GM23338 (cell line): ENCODE data around the gene TMEM131L. TPM values are rescaled to one million over a fixed set of nuclear protein-coding genes. Genes with fewer than 3 reads are reported as not detected.

Source experiments
- ATAC-seq: fragments of 200-7000 bp; cut with Tn5 transposase; 3 replicates; pipeline ENCODE4 v1.9.1; 2020
- DNase-seq: peaks from one replicate; pipeline ENCODE4 v3.0.0-alpha.2; 2015; ENCODE audit warnings: low spot score
- H2AFZ ChIP-seq: fragments of 200-600 bp; sonication (generic); 2 replicates; pipeline ENCODE4 v1.8.0; 2016; ENCODE audit warnings: antibody characterized with exemption, mild to moderate bottlenecking, moderate library complexity
- H3F3A ChIP-seq: fragments of 200-600 bp; sonication (generic); replicated peaks from 2 replicates; pipeline ENCODE4 v1.8.0; 2017; ENCODE audit warnings: antibody characterized with exemption, mixed run types, low read depth
- H3K27ac ChIP-seq: fragments of 200-600 bp; sonication (generic); 2 replicates; pipeline ENCODE4 v1.6.1; 2016; ENCODE audit warnings: low read depth
- H3K27me3 ChIP-seq: fragments of 200-600 bp; sonication (generic); 2 replicates; pipeline ENCODE4 v1.8.0; 2016; ENCODE audit warnings: mild to moderate bottlenecking, mixed run types, moderate library complexity; ENCODE audit not compliant: insufficient read depth
- H3K36me3 ChIP-seq: fragments of 200-600 bp; sonication (generic); 2 replicates; pipeline ENCODE4 v1.8.0; 2016; ENCODE audit warnings: mild to moderate bottlenecking; ENCODE audit not compliant: insufficient read depth
- H3K4me1 ChIP-seq: fragments of 200-600 bp; sonication (generic); 2 replicates; pipeline ENCODE4 v1.8.0; 2016; ENCODE audit warnings: mild to moderate bottlenecking, moderate library complexity; ENCODE audit not compliant: insufficient read depth
- H3K4me2 ChIP-seq: fragments of 200-600 bp; sonication (generic); 2 replicates; pipeline ENCODE4 v1.7.1; 2017; ENCODE audit warnings: mixed run types
- H3K4me3 ChIP-seq: fragments of 200-600 bp; sonication (generic); 2 replicates; pipeline ENCODE4 v1.6.1; 2016; ENCODE audit warnings: mixed run types
- H3K79me2 ChIP-seq: fragments of 200-600 bp; sonication (generic); replicated peaks from 2 replicates; pipeline ENCODE4 v1.8.0; 2017; ENCODE audit warnings: mild to moderate bottlenecking; ENCODE audit not compliant: insufficient read depth
- H3K9me2 ChIP-seq: fragments of 200-600 bp; sonication (generic); 2 replicates; pipeline ENCODE4 v1.8.0; 2017; ENCODE audit not compliant: insufficient read depth
- H4K20me1 ChIP-seq: fragments of 200-600 bp; sonication (generic); replicated peaks from 2 replicates; pipeline ENCODE4 v1.8.0; 2017; ENCODE audit warnings: mild to moderate bottlenecking; ENCODE audit not compliant: insufficient read depth
- H3K27ac Mint-ChIP-seq: 2 replicates; pipeline ENCODE4 v1.8.0; 2020; ENCODE audit warnings: inconsistent platforms, mild to moderate bottlenecking, moderate library complexity, mixed read lengths
- H3K27me3 Mint-ChIP-seq: 3 replicates; pipeline ENCODE4 v1.8.0; 2022; ENCODE audit warnings: low read depth, mild to moderate bottlenecking, moderate library complexity, mixed read lengths, inconsistent platforms; ENCODE audit not compliant: insufficient read depth, poor library complexity
- H3K36me3 Mint-ChIP-seq: 3 replicates; pipeline ENCODE4 v1.8.0; 2021; ENCODE audit warnings: low read depth, mild to moderate bottlenecking, inconsistent platforms, moderate library complexity, mixed read lengths
- H3K4me1 Mint-ChIP-seq: 3 replicates; pipeline ENCODE4 v1.8.0; 2020; ENCODE audit warnings: mild to moderate bottlenecking, inconsistent platforms, mixed read lengths
- H3K4me3 Mint-ChIP-seq: 3 replicates; pipeline ENCODE4 v1.8.0; 2021; ENCODE audit warnings: moderate library complexity, mild to moderate bottlenecking, inconsistent platforms, mixed read lengths
- H3K9me3 Mint-ChIP-seq: 3 replicates; pipeline ENCODE4 v1.8.0; 2020; ENCODE audit warnings: moderate library complexity, mild to moderate bottlenecking, inconsistent platforms, mixed read lengths
- CREB1 ChIP-seq: fragments of 250-450 bp; sonication (Bioruptor Pico); IDR thresholded peaks from 2 replicates; pipeline ENCODE4 v1.5.0; 2020; ENCODE audit warnings: low read depth, mild to moderate bottlenecking, moderate library complexity
- EZH2 ChIP-seq: fragments of 200-600 bp; sonication (generic); IDR thresholded peaks from one replicate; pipeline ENCODE4 v1.8.0; 2017; ENCODE audit warnings: antibody characterized with exemption, mild to moderate bottlenecking, low read depth; ENCODE audit not compliant: unreplicated experiment
- EZH2phosphoT487 ChIP-seq: fragments of 200-600 bp; sonication (generic); IDR thresholded peaks from one replicate; pipeline ENCODE4 v1.8.1; 2018; ENCODE audit warnings: antibody characterized with exemption; ENCODE audit not compliant: unreplicated experiment
- JUNB ChIP-seq: IDR thresholded peaks from one replicate; pipeline ENCODE4 v1.6.1; 2016; ENCODE audit warnings: antibody characterized with exemption; ENCODE audit not compliant: unreplicated experiment
- NANOG ChIP-seq: IDR thresholded peaks from 2 replicates; pipeline ENCODE4 v1.6.1; 2016; ENCODE audit warnings: antibody characterized with exemption, borderline replicate concordance
- POLR2AphosphoS5 ChIP-seq: IDR thresholded peaks from 2 replicates; pipeline ENCODE4 v1.6.1; 2016; ENCODE audit warnings: antibody characterized with exemption, low read depth
- REST ChIP-seq: IDR thresholded peaks from one replicate; pipeline ENCODE4 v1.6.1; 2018; ENCODE audit warnings: antibody characterized with exemption; ENCODE audit not compliant: unreplicated experiment
- STAT1 ChIP-seq: IDR thresholded peaks from one replicate; pipeline ENCODE4 v1.6.1; 2016; ENCODE audit warnings: antibody characterized with exemption; ENCODE audit not compliant: unreplicated experiment
- ZNF114 ChIP-seq: fragments of 250-450 bp; sonication (Bioruptor Pico); IDR thresholded peaks from 2 replicates; pipeline ENCODE4 v1.5.0; 2020; ENCODE audit warnings: mild to moderate bottlenecking, moderate library complexity
- ZNF331 ChIP-seq: fragments of 250-450 bp; sonication (Bioruptor Pico); IDR thresholded peaks from 2 replicates; pipeline ENCODE4 v1.5.0; 2020; ENCODE audit warnings: low read depth, mild to moderate bottlenecking, moderate library complexity
- ZNF462 ChIP-seq: fragments of 250-450 bp; sonication (Bioruptor Pico); IDR thresholded peaks from 2 replicates; pipeline ENCODE4 v1.5.0; 2020; ENCODE audit warnings: mild to moderate bottlenecking, moderate library complexity
- polyA plus RNA-seq: library from polyadenylated mRNA; unstranded; fragments of >200 nt; fragmentation: Nextera tagmentation; extraction: Ambion mirVana; gene quantifications from 2 replicates; pipeline ENCODE4 v1.2.1, GENCODE V29; 2016
- total RNA-seq: library from RNA; depleted of rRNA; stranded (reverse); fragments of >200 nt; shearing (Covaris generic); gene quantifications from 2 replicates; pipeline ENCODE4 v1.2.3, GENCODE V29; 2014
- TF ChIP-seq, protein P1 (sequence below), 2 experiments: fragments of 200-600 bp in 1 of 2; sonication (generic) in 1 of 2; conservative IDR thresholded peaks; 2 replicates each; pipeline versions ENCODE4 v1.5.1 to v1.6.1; 2016 to 2017; ENCODE audit warnings: antibody characterized with exemption in 2 of 2, low read depth in 2 of 2, mild to moderate bottlenecking in 2 of 2, moderate library complexity in 1 of 2
- TF ChIP-seq, protein P2 (sequence below): IDR thresholded peaks from 2 replicates; pipeline ENCODE4 v1.6.1; 2016; ENCODE audit warnings: antibody characterized with exemption

The TMEM131L gene
- total and polyA plus RNA-seq, 2 experiments from 2014 or later = 11.1 to 32.2 TPM

DNA sequence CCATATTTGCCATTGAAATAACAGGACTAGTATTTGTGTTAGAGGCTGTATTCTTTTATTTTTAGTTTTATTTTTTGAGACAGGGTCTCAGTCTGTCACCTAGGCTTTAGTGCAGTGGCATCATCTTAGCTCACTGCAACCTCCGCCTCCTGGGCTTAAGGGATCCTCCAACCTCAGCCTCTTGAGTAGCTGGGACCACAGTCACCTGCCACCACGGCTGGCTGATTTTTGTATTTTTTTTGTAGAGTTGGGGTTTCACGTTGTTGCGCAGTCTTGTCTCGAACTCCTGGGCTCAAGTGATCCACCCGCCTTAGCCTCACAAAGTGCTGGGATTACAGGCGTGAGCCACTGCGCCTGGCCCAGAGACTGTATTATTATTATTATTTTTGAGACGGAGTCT lies 15.3 kb downstream of the TMEM131L start:
- DNase-seq = no peak
- H3K9me3 Mint-ChIP-seq = no peaks in the 10 kb centered on the region
- H3K4me3 ChIP-seq = no peak overlapping the region

More for the DNA sequence above, 15.3 kb downstream of the TMEM131L start:
- Histone ChIP-seq H3K36me3 (no peaks in the 10 kb centered on the region), H2AFZ (no peak overlapping the region), H3K27me3 (no peaks in the 10 kb centered on the region), H4K20me1 (peaks cover 13% of the 10 kb centered on the region), H3K79me2 (peaks cover 68% of the 10 kb centered on the region), H3K4me2 (no peak overlapping the region), H3K9me2 (no peaks in the 10 kb centered on the region), H3K4me1 (peaks cover 12% of the 10 kb centered on the region), H3K27ac (peak overlapping the region; percentile 45; the same call in 1 of the 2 replicates), H3F3A (0 out of 2 replicates have a peak, but pooled peaks cover under 1% of the 10 kb centered on the region)
- no peak for ATAC-seq
- H3K27me3 Mint-ChIP-seq = peaks cover 2% of the 10 kb centered on the region
- H3K27ac Mint-ChIP-seq = no peak overlapping the region
- TF ChIP-seq NANOG = no peak
- TF ChIP-seq STAT1 = no peak
- TF ChIP-seq JUNB = no peak
- no peak for TF ChIP-seq ZNF462
- TF ChIP-seq CREB1 (CRISPR knock-in tag) = no peak
- TF ChIP-seq ZNF331 (CRISPR knock-in tag) = no peak
- TF ChIP-seq EZH2phosphoT487 = no peak
- no peak for TF ChIP-seq POLR2AphosphoS5
- TF ChIP-seq, protein P1, sequence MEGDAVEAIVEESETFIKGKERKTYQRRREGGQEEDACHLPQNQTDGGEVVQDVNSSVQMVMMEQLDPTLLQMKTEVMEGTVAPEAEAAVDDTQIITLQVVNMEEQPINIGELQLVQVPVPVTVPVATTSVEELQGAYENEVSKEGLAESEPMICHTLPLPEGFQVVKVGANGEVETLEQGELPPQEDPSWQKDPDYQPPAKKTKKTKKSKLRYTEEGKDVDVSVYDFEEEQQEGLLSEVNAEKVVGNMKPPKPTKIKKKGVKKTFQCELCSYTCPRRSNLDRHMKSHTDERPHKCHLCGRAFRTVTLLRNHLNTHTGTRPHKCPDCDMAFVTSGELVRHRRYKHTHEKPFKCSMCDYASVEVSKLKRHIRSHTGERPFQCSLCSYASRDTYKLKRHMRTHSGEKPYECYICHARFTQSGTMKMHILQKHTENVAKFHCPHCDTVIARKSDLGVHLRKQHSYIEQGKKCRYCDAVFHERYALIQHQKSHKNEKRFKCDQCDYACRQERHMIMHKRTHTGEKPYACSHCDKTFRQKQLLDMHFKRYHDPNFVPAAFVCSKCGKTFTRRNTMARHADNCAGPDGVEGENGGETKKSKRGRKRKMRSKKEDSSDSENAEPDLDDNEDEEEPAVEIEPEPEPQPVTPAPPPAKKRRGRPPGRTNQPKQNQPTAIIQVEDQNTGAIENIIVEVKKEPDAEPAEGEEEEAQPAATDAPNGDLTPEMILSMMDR (conservative IDR thresholded peaks at IDR 0.05; ENCODE audit: low read depth in 2 of 2) = no peak
- TF ChIP-seq ZNF114 (CRISPR knock-in tag) = no peak
- TF ChIP-seq REST = no peak
- TF ChIP-seq EZH2 = no peak
- TF ChIP-seq, protein P2, sequence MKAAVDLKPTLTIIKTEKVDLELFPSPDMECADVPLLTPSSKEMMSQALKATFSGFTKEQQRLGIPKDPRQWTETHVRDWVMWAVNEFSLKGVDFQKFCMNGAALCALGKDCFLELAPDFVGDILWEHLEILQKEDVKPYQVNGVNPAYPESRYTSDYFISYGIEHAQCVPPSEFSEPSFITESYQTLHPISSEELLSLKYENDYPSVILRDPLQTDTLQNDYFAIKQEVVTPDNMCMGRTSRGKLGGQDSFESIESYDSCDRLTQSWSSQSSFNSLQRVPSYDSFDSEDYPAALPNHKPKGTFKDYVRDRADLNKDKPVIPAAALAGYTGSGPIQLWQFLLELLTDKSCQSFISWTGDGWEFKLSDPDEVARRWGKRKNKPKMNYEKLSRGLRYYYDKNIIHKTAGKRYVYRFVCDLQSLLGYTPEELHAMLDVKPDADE = no peak
- H3K36me3 Mint-ChIP-seq = peaks cover 6% of the 10 kb centered on the region
- H3K4me1 Mint-ChIP-seq = peaks cover 28% of the 10 kb centered on the region
- H3K4me3 Mint-ChIP-seq = no peak overlapping the region
